HCT116 (cell line): ENCODE data around the gene CRACR2A. TPM values are rescaled to one million over a fixed set of nuclear protein-coding genes. Genes with fewer than 3 reads are reported as not detected.
A peak's percentile ranks its signal among the peaks of the same experiment; 100 is the strongest.

Experiments
- ATAC-seq: fragments of 200-7000 bp; cut with Tn5 transposase; 2 replicates; pipeline ENCODE4 v1.9.1; 2020; ENCODE audit warnings: mild to moderate bottlenecking, moderate library complexity
- BruUV-seq: library from RNA; stranded (reverse); fragments of 400-500 nt; replicated peaks from 2 replicates; lab custom pipeline; 2021; lab: Mats Ljungman, UMichigan
- CTCF ChIA-PET: fragments of 300-600 bp; sonication (Branson Sonifier 250); formaldehyde crosslinking; loops from one replicate; lab custom pipeline; 2021; ENCODE audit warnings: antibody characterized with exemption; lab: Charles Lee
- POLR2A ChIA-PET: fragments of 300-600, 350-600 bp; sonication (Branson Sonifier 250); formaldehyde crosslinking; loops from one replicate; lab custom pipeline; 2021; ENCODE audit warnings: antibody characterized with exemption; lab: Charles Lee
- RAD21 ChIA-PET, 2 experiments: fragments of 300-600 bp; sonication (Branson Sonifier 250); formaldehyde crosslinking; loops; one replicate each; lab custom pipeline; 2023; ENCODE audit warnings: low total read pairs in 2 of 2; ENCODE audit not compliant: uncharacterized antibody in 2 of 2, unreplicated experiment in 2 of 2, low non-redundant PET in 1 of 2; lab: Charles Lee
- DNase-seq: peaks from one replicate; pipeline ENCODE4 v3.0.0-alpha.2; 2010; ENCODE audit warnings: low read depth, low spot score
- H2AFZ ChIP-seq: fragments of 200-600 bp; shearing (Covaris generic), sonication (generic); 2 replicates; pipeline ENCODE4 v1.6.1; 2017; ENCODE audit warnings: low read depth, mixed run types, mixed read lengths, antibody characterized with exemption, low read length; ENCODE audit not compliant: poor library complexity, severe bottlenecking
- H3K27ac ChIP-seq: 2 replicates; pipeline ENCODE4 v1.5.1; 2012; ENCODE audit warnings: low read depth, low read length
- H3K27me3 ChIP-seq: fragments of 200-600 bp; sonication (generic); 2 replicates; pipeline ENCODE4 v1.6.1; 2016; ENCODE audit warnings: mixed run types, low read length, mixed read lengths; ENCODE audit not compliant: insufficient read depth
- H3K36me3 ChIP-seq, 2 experiments: fragments of 200-500 bp in 1 of 2; fragments of 200-600 bp in 1 of 2; sonication (Bioruptor generic) in 1 of 2; sonication (generic) in 1 of 2; 2 replicates each; pipeline versions ENCODE4 v1.5.1 to v1.6.1; 2014 to 2016; ENCODE audit warnings: low read length in 2 of 2, inconsistent platforms in 1 of 2, mixed read lengths in 1 of 2, mixed run types in 1 of 2; ENCODE audit not compliant: insufficient read depth in 2 of 2, control insufficient read depth in 1 of 2
- H3K4me1 ChIP-seq, 2 experiments: fragments of 200-600 bp in 1 of 2; sonication (generic) in 1 of 2; 2 replicates each; pipeline versions ENCODE4 v1.5.1 to v1.6.1; 2012 to 2017; ENCODE audit warnings: low read length in 2 of 2, inconsistent platforms in 1 of 2, mild to moderate bottlenecking in 1 of 2, mixed read lengths in 1 of 2, mixed run types in 1 of 2, moderate library complexity in 1 of 2; ENCODE audit not compliant: insufficient read depth in 2 of 2, control insufficient read depth in 1 of 2
- H3K4me2 ChIP-seq: fragments of 200-600 bp; sonication (generic); 2 replicates; pipeline ENCODE4 v1.6.1; 2017; ENCODE audit warnings: mixed run types, low read length, mixed read lengths
- H3K4me3 ChIP-seq, 2 experiments: fragments of 200-600 bp in 1 of 2; sonication (generic) in 1 of 2; replicated peaks in 1 of 2; 2 replicates each; pipeline ENCODE4 v1.5.1; 2011 to 2016; ENCODE audit warnings: low read length in 2 of 2, control low read depth in 1 of 2, low read depth in 1 of 2, mild to moderate bottlenecking in 1 of 2, mixed read lengths in 1 of 2, mixed run types in 1 of 2
- H3K79me2 ChIP-seq: fragments of 200-600 bp; sonication (generic); 2 replicates; pipeline ENCODE4 v1.6.1; 2017; ENCODE audit warnings: mild to moderate bottlenecking, mixed run types, low read length, moderate library complexity, mixed read lengths; ENCODE audit not compliant: insufficient read depth
- H3K9ac ChIP-seq: fragments of 200-600 bp; sonication (generic); 2 replicates; pipeline ENCODE4 v1.6.1; 2016; ENCODE audit warnings: low read length, mixed read lengths
- H3K9me2 ChIP-seq: fragments of 200-600 bp; sonication (generic), shearing (Covaris generic); 2 replicates; pipeline ENCODE4 v1.6.1; 2017; ENCODE audit warnings: mixed run types, mild to moderate bottlenecking, moderate library complexity; ENCODE audit not compliant: insufficient read depth
- H3K9me3 ChIP-seq, 2 experiments: fragments of 200-500 bp in 1 of 2; fragments of 200-600 bp in 1 of 2; sonication (Bioruptor generic) in 1 of 2; sonication (generic) in 1 of 2; 2 replicates each; pipeline ENCODE4 v1.6.1; 2014 to 2017; ENCODE audit warnings: low read length in 2 of 2, mixed read lengths in 2 of 2, inconsistent platforms in 1 of 2, low read depth in 1 of 2, mild to moderate bottlenecking in 1 of 2, mixed run types in 1 of 2, moderate library complexity in 1 of 2; ENCODE audit not compliant: control insufficient read depth in 1 of 2, insufficient read depth in 1 of 2
- H4K20me1 ChIP-seq: fragments of 200-600 bp; sonication (generic), shearing (Covaris generic); 2 replicates; pipeline ENCODE4 v1.6.1; 2017; ENCODE audit warnings: mixed run types, mild to moderate bottlenecking, moderate library complexity; ENCODE audit not compliant: insufficient read depth
- CEBPB ChIP-seq: IDR thresholded peaks from 2 replicates; pipeline ENCODE4 v1.6.1; 2012; ENCODE audit warnings: low read depth
- CTCF ChIP-seq, 3 experiments: fragments of 200-600 bp in 1 of 3; sonication (generic) in 1 of 3; IDR thresholded peaks in 2 of 3; conservative IDR thresholded peaks in 1 of 3; 2 replicates each; pipeline ENCODE4 v1.5.1; 2012 to 2017; ENCODE audit warnings: low read depth in 2 of 3, low read length in 2 of 3, antibody characterized with exemption in 1 of 3, borderline replicate concordance in 1 of 3, control low read depth in 1 of 3, mild to moderate bottlenecking in 1 of 3, mixed read lengths in 1 of 3, mixed run types in 1 of 3, moderate library complexity in 1 of 3; ENCODE audit not compliant: insufficient read depth in 1 of 3
- EGR1 ChIP-seq: IDR thresholded peaks from 2 replicates; pipeline ENCODE4 v1.6.1; 2012; ENCODE audit warnings: low read depth
- EZH2 ChIP-seq: fragments of 200-600 bp; sonication (generic); IDR thresholded peaks from 2 replicates; pipeline ENCODE4 v1.6.1; 2017; ENCODE audit warnings: antibody characterized with exemption, mixed run types
- MAX ChIP-seq: IDR thresholded peaks from 2 replicates; pipeline ENCODE4 v1.6.1; 2012
- POLR2A ChIP-seq: IDR thresholded peaks from 2 replicates; pipeline ENCODE4 v1.7.0; 2011; ENCODE audit warnings: borderline replicate concordance; ENCODE audit not compliant: insufficient read depth, insufficient read length; ENCODE audit errors: extremely low read depth
- RAD21 ChIP-seq: IDR thresholded peaks from 2 replicates; pipeline ENCODE4 v1.6.1; 2012; ENCODE audit warnings: low read depth, mild to moderate bottlenecking
- SP1 ChIP-seq: IDR thresholded peaks from 2 replicates; pipeline ENCODE4 v1.6.1; 2012; ENCODE audit warnings: low read depth
- TCF7L2 ChIP-seq: IDR thresholded peaks from 2 replicates; pipeline ENCODE4 v1.7.0; 2011; ENCODE audit warnings: borderline replicate concordance, inconsistent platforms; ENCODE audit not compliant: insufficient read depth, insufficient read length; ENCODE audit errors: extremely low read depth
- YY1 ChIP-seq: IDR thresholded peaks from 2 replicates; pipeline ENCODE4 v1.6.1; 2011; ENCODE audit warnings: low read length, low read depth, moderate library complexity, mild to moderate bottlenecking; ENCODE audit not compliant: insufficient replicate concordance; ENCODE audit errors: extremely low read depth
- ZFX ChIP-seq: fragments of 450-650 bp; IDR thresholded peaks from 2 replicates; pipeline ENCODE4 v1.6.1; 2017
- ZNF274 ChIP-seq: fragments of 200-500 bp; sonication (Bioruptor generic); IDR thresholded peaks from 2 replicates; pipeline ENCODE4 v1.6.1; 2014; ENCODE audit warnings: mild to moderate bottlenecking, low read depth, low read length, inconsistent platforms
- intact Hi-C: fragments of 100-400 bp; cut with micrococcal nuclease; formaldehyde crosslinking; loops from 2 replicates; pipeline ENCODE4 v1.10.0; 2022
- total RNA-seq: library from RNA; stranded (reverse); gene quantifications from one replicate; pipeline ENCODE4 v1.2.1, GENCODE V29; 2021; ENCODE audit not compliant: unreplicated experiment

The CRACR2A gene
- total RNA-seq, 1 experiment from 2014 or later = 18.4 TPM

GRCh38 chr12:3656946-3657622, 95.8 kb downstream of the CRACR2A start:
- RAD21 ChIA-PET = no interaction called here

GRCh38 chr12:3655328-3655900, 97.5 kb downstream of the CRACR2A start:
- ChIA-PET POLR2A (no interaction called here), CTCF (interaction anchor here (1.0 kb wide), 1 partner anchor 148 kb away, joined by 3 read pairs; no protein-coding TSS in a partner anchor), RAD21 (interaction anchor here in 1 of 2 experiments (0.7 kb wide), 1 partner anchor 9 kb away, joined by 3 read pairs; no protein-coding TSS in a partner anchor)
- Histone ChIP-seq H3K4me1 (no peaks in the 10 kb centered on the region), H3K4me3 (no peak overlapping the region), H2AFZ (no peak overlapping the region), H3K4me2 (no peak overlapping the region), H3K27me3 (no peaks in the 10 kb centered on the region), H3K9me2 (no peaks in the 10 kb centered on the region), H3K36me3 (peaks cover 0 to 3% of the 10 kb centered on the region in 2 experiments; a peak in 1 of 4 replicates), H3K79me2 (no peaks in the 10 kb centered on the region), H4K20me1 (no peaks in the 10 kb centered on the region), H3K27ac (no peak overlapping the region), H3K9me3 (no peaks in the 10 kb centered on the region), H3K9ac (no peak overlapping the region)
- no TSS peak for BruUV-seq
- ATAC-seq (peak; percentile 90), DNase-seq (no peak)
- TF ChIP-seq ZNF274 (no peak), POLR2A (no peak), MAX (no peak), CTCF (IDR thresholded peaks at IDR 0.05 in 2 of 3, conservative IDR thresholded peaks at IDR 0.05 in 1 of 3; ENCODE audit: borderline replicate concordance in 1 of 3, insufficient read depth in 1 of 3, low read depth in 2 of 3, low read length in 2 of 3) (peak; percentile 13 to 60 (median 54); a peak in 5 of 6 replicates), TCF7L2 (peak; percentile 43), CEBPB (no peak), EGR1 (no peak), SP1 (no peak), EZH2 (no peak), RAD21 (peak; percentile 43; the same call in 1 of the 2 replicates)
- intact Hi-C loops = loop anchor here (1.0 to 10.0 kb wide), 3 partner anchors 30 to 149 kb away; no protein-coding TSS in a partner anchor

More at GRCh38 chr12:3656946-3657622, 95.8 kb downstream of the CRACR2A start:
- Histone ChIP-seq H3K27ac (no peak overlapping the region), H3K9me2 (no peaks in the 10 kb centered on the region), H4K20me1 (no peaks in the 10 kb centered on the region), H2AFZ (no peak overlapping the region), H3K79me2 (no peaks in the 10 kb centered on the region), H3K4me1 (peaks cover 3 to 7% of the 10 kb centered on the region in 2 experiments; a peak in 1 of 4 replicates), H3K27me3 (no peaks in the 10 kb centered on the region), H3K36me3 (peaks cover 0 to 7% of the 10 kb centered on the region in 2 experiments; a peak in 1 of 4 replicates), H3K9me3 (no peaks in the 10 kb centered on the region), H3K9ac (no peak overlapping the region), H3K4me3 (no peak overlapping the region), H3K4me2 (no peak overlapping the region)
- intact Hi-C loops = loop anchor here (5.0 to 10.0 kb wide), 2 partner anchors 120 to 148 kb away; no protein-coding TSS in a partner anchor
- BruUV-seq = no TSS peak
- ATAC-seq (no peak), DNase-seq (no peak)
- no peak for TF ChIP-seq YY1
- TF ChIP-seq ZFX = no peak
- TF ChIP-seq MAX = no peak
- TF ChIP-seq EGR1 = no peak
- ChIA-PET CTCF (interaction anchor here (1.4 kb wide), 1 partner anchor 357 kb away, joined by 4 read pairs; no protein-coding TSS in a partner anchor), POLR2A (no interaction called here)
